HG03571 (cell line): ENCODE data around the gene CHST2.
A peak's percentile ranks its signal among the peaks of the same experiment; 100 is the strongest.
"Not testable (repeated sequence)": the region's sequence is repeated elsewhere in the genome, so short reads cannot be mapped to it uniquely, and the experiment has no call there.

Source experiments
- ATAC-seq: cut with Tn5 transposase; IDR thresholded peaks from one replicate; pipeline ENCODE4 v1.9.1; 2021; ENCODE audit not compliant: unreplicated experiment

Gene CHST2, protein sequence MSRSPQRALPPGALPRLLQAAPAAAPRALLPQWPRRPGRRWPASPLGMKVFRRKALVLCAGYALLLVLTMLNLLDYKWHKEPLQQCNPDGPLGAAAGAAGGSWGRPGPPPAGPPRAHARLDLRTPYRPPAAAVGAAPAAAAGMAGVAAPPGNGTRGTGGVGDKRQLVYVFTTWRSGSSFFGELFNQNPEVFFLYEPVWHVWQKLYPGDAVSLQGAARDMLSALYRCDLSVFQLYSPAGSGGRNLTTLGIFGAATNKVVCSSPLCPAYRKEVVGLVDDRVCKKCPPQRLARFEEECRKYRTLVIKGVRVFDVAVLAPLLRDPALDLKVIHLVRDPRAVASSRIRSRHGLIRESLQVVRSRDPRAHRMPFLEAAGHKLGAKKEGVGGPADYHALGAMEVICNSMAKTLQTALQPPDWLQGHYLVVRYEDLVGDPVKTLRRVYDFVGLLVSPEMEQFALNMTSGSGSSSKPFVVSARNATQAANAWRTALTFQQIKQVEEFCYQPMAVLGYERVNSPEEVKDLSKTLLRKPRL

GRCh38 chr3:143119009-143119914, at the start of gene CHST2:
Gene CHST2, plus strand, starts transcription at chr3:143119771. Its CDS starts 1,046 bp downstream, at chr3:143120817.
- peak; percentile 85 for ATAC-seq

DNA sequence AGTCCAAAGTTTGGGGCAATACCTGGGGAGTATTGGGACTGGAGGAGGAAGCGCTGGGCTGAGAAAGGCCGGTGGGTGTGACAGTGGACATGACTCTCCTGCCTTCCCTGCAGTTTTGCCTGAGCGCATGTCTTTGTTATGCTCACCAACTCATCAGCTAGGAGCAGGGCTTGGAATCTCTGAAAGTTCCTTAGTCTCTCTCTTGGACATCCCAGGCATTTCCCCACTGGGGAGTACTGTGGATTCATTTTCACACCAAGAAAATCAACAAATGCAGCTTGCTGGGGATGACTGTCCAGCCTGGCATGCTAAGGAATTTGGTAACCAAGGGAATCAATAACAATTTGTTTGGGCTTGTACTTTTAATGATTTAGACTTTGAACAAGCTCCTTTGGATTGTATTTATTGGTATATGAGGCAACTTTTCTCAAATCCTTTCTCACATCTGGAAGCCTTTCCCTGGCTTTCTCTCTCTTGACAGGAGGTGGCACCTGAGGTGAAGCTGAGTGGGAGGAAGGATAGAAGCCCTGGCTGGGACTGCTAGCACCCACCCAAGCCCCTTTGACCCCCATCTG, 48.5 kb upstream of the CHST2 start:
- ATAC-seq: no peak

DNA sequence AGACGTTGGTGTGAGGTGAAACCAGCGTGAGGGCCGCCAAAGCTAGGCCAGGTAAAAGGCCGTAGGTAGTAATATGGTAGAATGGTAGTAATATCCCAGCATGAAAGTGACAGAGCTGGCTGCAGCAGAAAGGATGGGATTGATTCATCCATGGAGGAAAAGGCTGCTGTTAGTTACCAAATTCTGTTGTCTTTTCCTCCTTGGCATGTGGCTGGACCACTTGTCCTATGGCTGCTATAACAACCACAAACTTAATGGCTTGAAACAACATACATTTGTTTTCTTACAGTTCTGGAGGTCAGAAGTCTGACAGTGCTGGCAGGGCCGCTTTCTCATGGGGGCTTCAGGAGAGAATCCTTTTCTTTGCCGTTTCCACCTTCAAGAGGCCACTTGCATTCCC, 47.8 kb upstream of the CHST2 start:
- no peak for ATAC-seq

- ATAC-seq: not testable (repeated sequence)
Measured at GRCh38 chr3:143072298-143073020, 47.1 kb upstream of the CHST2 start.

- not testable (repeated sequence) for ATAC-seq
Measured at GRCh38 chr3:143073541-143073940, 46.0 kb upstream of the CHST2 start.

DNA sequence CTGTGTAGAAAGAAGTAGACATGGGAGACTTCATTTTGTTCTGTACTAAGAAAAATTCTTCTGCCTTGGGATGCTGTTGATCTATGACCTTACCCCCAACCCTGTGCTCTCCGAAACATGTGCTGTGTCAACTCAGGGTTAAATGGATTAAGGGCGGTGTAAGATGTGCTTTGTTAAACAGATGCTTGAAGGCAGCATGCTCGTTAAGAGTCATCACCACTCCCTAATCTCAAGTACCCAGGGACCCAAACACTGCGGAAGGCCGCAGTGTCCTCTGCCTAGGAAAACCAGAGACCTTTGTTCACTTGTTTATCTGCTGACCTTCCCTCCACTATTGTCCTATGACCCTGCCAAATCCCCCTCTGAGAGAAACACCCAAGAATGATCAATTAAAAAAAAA, 45.6 kb upstream of the CHST2 start:
- ATAC-seq: not testable (repeated sequence)

- no peak for ATAC-seq
Measured at GRCh38 chr3:143078883-143079282, 40.7 kb upstream of the CHST2 start.

DNA sequence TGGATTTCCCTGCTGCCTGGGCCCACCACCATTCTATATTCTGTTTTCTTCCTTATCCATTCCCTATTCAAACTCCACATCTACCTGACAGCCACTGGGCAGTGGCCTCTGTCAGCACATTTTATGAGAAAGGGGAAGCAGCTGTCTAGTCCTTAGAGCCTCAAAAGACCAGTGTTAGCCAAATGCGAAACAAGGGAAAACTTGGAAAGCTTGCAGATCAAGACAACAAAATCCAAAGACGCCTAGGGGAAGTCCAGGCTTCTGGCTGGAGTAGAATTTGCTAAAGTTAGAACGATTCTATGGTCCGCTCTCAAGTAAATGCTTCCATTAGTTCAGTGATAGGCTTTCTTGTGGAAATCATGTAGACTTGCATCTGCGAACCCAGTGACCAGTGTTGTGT, 39.4 kb upstream of the CHST2 start:
- no peak for ATAC-seq

DNA sequence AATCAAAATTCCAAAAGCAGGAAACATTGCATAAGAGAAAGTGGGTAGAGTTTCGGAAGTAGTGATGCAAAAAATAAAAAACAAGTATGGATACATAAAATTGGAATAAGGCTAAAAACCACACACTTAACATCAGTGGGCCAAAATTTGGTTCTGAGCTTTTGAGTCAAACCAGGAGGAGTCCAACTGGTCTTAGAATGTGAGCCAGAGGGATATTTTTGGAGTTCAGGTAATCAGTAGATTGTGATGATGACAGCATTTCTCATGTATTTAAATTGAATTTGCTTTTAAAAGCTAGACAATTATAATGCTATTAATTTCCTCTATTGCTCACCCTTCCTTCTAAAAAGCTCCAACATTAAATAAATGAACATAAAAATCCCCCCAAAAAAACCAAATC, 38.2 kb upstream of the CHST2 start:
- no peak for ATAC-seq

DNA sequence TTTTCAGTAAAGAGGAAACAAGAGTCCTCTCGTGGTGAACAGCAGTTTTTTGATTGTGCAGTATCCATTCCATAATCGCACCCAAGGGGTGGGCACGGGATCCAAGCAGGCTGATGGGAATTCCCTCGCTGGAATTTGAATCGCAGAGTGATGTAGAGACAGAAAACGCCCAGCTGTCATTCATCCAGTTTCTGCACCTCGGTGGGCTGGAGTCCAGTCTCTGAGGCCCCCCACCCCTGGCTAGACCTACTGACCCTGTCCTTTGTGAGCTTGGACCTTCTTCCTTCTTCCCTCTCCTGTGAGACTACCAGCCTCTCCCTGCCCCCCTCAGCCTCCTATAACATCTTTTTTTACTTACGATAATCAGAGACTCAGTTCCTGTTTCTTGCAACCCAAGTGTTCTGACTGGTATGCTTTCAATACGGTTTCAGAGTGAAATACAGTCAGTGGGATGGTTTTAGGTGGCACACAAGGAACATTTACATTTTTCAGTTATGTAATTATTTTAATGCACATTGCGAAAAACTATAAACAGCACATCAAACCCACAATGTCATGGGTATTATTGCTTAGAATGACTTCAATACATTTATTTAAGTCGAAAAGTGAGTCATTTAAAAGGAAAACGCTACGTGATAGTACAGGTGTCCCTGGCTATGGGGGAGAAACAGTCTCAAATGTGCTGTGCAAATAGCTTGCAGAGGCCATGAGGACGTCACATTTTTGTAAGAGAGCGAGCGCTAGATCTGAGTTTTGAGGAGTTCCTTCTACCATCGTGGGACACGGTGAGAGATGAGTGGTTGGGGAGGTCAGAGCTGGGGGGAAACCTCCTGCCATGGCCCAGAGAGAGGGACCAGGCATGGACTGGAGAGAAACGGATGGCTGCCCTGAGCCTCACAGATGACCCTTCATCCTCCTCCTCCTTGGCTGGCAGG, 37.5 kb upstream of the CHST2 start:
- ATAC-seq: peak; percentile 78

DNA sequence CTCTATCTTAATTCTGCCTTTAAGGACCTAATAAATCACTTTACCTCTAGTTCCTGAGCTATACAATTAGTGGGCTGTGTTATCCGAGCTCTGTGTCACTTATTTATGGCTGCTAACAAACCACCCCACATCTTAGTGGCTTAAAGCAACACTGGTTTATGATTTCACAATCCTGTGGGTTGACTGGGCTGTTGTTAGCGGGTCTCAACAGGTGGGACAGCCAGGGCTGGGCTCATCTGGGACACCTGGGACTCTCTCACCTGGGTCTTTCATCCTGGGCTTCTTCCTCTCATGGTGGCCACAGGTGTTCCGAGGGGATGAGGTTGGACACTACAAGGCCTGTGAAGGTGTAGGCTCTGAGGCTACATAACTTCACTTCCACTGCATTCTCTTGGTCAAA, 35.8 kb upstream of the CHST2 start:
- ATAC-seq: no peak

DNA sequence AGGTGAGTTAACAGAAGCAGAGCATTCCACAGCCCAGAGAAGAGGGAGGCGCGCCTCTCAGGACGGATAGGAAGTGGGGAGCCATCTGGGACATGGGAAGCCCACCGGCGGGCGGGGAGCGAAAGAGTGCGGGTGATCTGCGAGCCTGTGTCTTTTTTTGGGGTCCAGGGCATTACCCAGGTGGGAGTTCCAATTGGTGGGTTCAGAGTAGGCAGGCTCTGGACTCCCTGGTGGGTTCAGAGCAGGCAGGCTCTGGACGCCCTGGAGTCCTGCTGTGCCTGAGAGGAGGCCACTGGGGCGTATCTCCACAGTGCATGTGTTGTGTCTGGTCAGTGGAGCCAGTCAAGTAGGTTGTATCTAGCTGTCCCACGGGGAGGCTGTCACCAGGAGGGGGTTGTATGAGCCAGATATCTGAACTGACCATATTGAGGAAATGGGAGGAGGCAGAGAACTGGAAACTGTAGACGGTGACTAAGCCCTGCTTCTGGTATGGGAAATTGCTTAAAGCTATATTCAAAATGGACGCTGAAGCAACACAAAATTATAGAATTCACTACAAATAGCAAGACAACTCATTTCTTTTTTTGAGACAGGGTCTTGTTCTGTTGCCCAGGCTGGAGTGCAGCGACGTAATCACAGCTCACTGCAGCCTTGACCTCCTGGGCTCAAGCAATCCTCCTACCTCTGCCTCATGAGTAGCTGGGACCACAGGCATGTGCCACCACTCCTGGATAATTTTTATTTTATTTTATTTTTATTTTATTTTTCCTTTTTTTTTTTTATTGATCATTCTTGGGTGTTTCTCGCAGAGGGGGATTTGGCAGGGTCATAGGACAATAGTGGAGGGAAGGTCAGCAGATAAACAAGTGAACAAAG, 34.5 kb upstream of the CHST2 start:
- peak; percentile 58 for ATAC-seq

DNA sequence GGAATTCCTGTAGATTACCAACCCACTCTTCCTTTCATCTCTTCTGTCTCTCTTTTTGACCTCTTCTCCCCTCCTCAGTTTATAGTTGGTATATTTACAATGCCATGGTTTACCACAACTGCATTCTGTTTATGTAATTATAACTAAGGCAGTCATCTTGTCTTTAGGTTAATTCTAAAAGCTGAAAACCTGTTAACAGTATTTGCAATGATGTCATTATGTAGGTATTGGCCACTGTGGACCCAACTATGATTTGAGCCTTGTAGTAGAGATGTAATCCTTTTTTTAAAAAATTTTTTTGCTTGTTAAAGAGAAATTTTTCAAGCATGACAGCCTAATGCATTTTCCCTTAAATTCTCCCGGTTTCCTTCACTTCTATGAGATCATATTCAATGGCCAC, 30.7 kb upstream of the CHST2 start:
- no peak for ATAC-seq

- no peak for ATAC-seq
Measured at GRCh38 chr3:143089965-143090364, 29.6 kb upstream of the CHST2 start.

GRCh38 chr3:143090486-143090885, 29.1 kb upstream of the CHST2 start:
- ATAC-seq: no peak

- ATAC-seq: no peak
Measured at GRCh38 chr3:143090976-143091837, 28.4 kb upstream of the CHST2 start.

DNA sequence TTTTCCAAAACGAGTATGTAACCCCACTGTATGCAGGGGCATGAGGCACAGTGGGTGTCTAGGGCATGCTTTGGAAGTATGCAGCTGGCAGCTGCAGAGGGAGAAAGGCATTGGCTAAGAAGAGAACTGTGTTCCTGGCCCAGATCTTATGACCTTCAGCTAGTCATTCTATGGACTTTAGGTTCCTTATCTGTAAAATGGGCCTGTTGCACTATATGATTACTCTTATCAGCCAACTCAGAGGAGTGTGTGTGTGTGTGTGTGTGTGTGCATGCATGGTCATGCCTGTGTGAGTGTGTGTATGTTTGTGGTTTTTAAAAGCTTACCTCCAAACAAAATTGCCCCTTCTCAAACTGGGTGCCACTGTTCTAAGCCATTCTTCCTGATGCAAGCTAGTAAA, 27.4 kb upstream of the CHST2 start:
- ATAC-seq: no peak

DNA sequence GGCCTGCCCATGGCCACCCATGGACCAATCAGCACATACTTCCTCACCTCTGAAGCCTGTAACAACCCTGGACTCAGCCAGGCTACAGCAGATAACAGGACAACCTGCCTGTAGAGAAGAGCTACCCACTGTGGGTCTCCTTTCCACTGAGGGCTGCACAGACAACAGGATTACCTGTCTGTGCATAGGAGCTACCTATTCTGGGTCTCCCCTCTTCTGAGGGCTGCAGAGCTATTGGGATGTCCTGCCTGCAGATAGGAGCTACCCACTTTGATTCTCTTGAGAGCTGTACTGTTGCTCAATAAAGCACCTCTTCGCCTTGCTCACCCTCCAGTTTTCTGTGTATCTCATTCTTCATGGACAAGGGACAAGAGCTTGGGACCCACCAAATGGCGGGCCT, 23.8 kb upstream of the CHST2 start:
- no peak for ATAC-seq
